ENCODE data around the gene KATNB1. TPM values are rescaled to one million over a fixed set of nuclear protein-coding genes. Genes with fewer than 3 reads are reported as not detected.

Gene KATNB1
- polyA plus RNA-seq, 1 of the 3 experiments (the other 2 are of a cell fraction): 43.7 TPM

DNA sequence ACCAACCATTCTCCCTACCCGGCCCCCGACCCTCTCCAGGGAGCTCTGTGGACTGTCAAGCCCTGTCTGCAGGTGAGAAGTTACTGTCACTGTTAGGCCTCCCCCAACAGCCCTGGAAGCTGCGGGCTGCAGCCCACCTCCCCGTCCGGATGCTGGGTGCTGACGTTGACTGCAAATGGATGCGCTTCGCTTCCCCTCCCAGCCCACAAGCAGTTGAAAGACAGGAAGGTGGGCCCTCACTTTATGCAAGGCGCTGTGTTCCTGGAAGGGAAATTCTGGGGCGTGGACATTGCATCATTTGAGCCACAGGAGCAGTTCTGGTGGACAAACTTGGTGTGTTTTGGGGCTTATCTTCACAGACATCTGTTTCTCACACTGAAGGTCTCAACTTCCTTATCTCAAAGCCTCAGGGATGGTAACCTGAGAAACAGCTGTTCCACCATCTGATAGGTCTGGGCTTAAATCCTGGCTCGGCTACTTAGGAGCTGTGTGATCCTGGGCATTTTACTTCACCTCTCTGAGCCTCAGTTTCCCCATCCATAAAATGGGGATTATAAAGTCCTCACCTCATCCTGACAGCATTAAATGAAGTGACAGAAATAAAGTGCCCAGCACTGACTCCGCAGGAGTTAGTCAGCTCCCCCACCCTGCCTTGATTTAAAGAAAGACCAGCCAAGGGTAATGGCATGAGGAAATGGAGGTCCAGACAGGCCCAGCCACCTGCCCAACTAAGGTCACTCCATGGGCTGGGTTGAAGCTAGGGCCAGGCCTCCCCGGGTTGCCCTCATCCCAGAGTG, 45.6 kb upstream of the KATNB1 start:
- no peak for TF ChIP-seq USF1 (IDR thresholded peaks at IDR 0.05; ENCODE audit: borderline replicate concordance, low read depth)
- TF ChIP-seq GATA2 (CRISPR knock-in tag; IDR thresholded peaks at IDR 0.05): no peak
- TF ChIP-seq FOXM1 (IDR thresholded peaks at IDR 0.05; ENCODE audit: low read depth): no peak
- TF ChIP-seq YY1 (IDR thresholded peaks at IDR 0.05; ENCODE audit: low read depth): no peak
- TF ChIP-seq EP300 (IDR thresholded peaks at IDR 0.05; ENCODE audit: borderline replicate concordance in 1 of 2, low read depth in 1 of 2, low read length in 1 of 2): no peak
- TF ChIP-seq IRF3 (IDR thresholded peaks at IDR 0.05; ENCODE audit: low read depth, low read length): no peak
- no peak for TF ChIP-seq FOXJ3 (CRISPR knock-in tag; IDR thresholded peaks at IDR 0.05)
- TF ChIP-seq RXRA (IDR thresholded peaks at IDR 0.05; ENCODE audit: borderline replicate concordance, low read depth): no peak
- no peak for TF ChIP-seq CTCF (IDR thresholded peaks at IDR 0.05)
- no peak for TF ChIP-seq GABPA (IDR thresholded peaks at IDR 0.05; ENCODE audit: low read depth)
- TF ChIP-seq, protein P1, sequence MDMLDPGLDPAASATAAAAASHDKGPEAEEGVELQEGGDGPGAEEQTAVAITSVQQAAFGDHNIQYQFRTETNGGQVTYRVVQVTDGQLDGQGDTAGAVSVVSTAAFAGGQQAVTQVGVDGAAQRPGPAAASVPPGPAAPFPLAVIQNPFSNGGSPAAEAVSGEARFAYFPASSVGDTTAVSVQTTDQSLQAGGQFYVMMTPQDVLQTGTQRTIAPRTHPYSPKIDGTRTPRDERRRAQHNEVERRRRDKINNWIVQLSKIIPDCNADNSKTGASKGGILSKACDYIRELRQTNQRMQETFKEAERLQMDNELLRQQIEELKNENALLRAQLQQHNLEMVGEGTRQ (IDR thresholded peaks at IDR 0.05; ENCODE audit: borderline replicate concordance, low read depth, low read length): no peak
- no peak for TF ChIP-seq RCOR1 (IDR thresholded peaks at IDR 0.05; ENCODE audit: low read length)
- no peak for TF ChIP-seq SIN3A (IDR thresholded peaks at IDR 0.05; ENCODE audit: borderline replicate concordance, low read depth, low read length)
- TF ChIP-seq NFIC (IDR thresholded peaks at IDR 0.05; ENCODE audit: borderline replicate concordance): no peak
- Histone ChIP-seq H4K20me1 (ENCODE audit: insufficient read depth) (no peaks in the 10 kb centered on the region), H2AFZ (ENCODE audit: low read depth) (no peak overlapping the region), H3K36me3 (replicated peaks in 1 of 2; ENCODE audit: control insufficient read depth in 1 of 2, insufficient read depth in 2 of 2, low read length in 1 of 2) (no peaks in the 10 kb centered on the region), H3K9ac (no peak overlapping the region), H3F3A (replicated peaks; ENCODE audit: insufficient read depth) (no peaks in the 10 kb centered on the region), H3K27ac (ENCODE audit: low read depth in 2 of 2, low read length in 1 of 2) (no peak overlapping the region), H3K9me2 (no peaks in the 10 kb centered on the region), H3K9me3 (no peaks in the 10 kb centered on the region), H3K4me3 (ENCODE audit: low read depth in 2 of 2, low read length in 1 of 2) (no peak overlapping the region), H3K4me1 (ENCODE audit: control insufficient read depth in 1 of 2, insufficient read depth in 2 of 2, low read depth in 1 of 2, low read length in 1 of 2) (peaks cover 0 to 8% of the 10 kb centered on the region in 2 experiments; a peak in 1 of 4 replicates), H3K4me2 (no peak overlapping the region), H3K79me2 (ENCODE audit: insufficient read depth) (no peaks in the 10 kb centered on the region), H3K27me3 (ENCODE audit: insufficient read depth) (no peaks in the 10 kb centered on the region; the same call in 1 of the 2 replicates)
- POLR2A ChIA-PET: no interaction called here
- CTCF ChIA-PET: interaction anchor here (0.6 to 2.1 kb wide), 5 partner anchors 11 to 114 kb away, joined by 3 to 8 read pairs (median 4); no protein-coding TSS in a partner anchor
- DNase-seq: no peak
- WGBS (ENCODE audit: low lambda C conversion rate): 64% methylated on average over 12 of the region's 13 CpGs
